Measurements from ENCODE around the gene SSH2.

DNA sequence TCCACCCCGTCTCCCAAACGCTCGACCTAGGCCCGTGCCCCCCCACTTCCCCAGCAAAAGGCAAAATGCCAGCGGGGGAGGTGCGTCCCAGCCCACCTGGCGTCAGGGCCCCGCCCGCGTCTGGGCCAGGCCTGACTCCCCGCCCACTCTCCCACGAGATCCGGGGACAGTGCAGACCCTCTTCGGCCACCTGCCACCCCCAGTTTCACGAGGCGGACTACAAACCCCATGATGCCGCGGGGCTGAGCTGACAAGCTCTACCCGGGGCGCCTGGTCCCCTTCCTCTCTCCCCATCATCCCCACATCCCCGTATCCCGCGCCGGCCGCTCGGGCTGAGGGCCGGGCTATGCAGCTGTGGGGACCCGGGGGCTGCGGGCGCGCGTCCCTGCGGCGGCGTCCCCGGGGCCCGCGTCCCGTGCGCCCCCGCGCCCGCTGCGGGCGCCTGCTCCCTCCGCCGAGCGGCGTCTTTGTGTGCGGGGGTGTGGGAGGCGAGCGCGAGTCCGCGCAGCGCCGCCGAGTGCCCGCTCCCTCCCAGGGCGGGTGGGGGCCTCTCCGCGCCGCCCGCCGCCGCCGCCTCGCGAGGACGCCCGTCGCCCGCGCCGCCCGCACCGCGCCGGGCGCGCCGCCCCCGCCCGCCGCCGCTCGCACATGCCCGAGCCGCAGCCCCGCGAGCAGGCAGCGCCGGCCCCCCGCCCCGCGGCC is 337.0 kb downstream of the SSH2 start, which contains the start of gene ANKRD13B:
- TF ChIP-seq, protein P1, sequence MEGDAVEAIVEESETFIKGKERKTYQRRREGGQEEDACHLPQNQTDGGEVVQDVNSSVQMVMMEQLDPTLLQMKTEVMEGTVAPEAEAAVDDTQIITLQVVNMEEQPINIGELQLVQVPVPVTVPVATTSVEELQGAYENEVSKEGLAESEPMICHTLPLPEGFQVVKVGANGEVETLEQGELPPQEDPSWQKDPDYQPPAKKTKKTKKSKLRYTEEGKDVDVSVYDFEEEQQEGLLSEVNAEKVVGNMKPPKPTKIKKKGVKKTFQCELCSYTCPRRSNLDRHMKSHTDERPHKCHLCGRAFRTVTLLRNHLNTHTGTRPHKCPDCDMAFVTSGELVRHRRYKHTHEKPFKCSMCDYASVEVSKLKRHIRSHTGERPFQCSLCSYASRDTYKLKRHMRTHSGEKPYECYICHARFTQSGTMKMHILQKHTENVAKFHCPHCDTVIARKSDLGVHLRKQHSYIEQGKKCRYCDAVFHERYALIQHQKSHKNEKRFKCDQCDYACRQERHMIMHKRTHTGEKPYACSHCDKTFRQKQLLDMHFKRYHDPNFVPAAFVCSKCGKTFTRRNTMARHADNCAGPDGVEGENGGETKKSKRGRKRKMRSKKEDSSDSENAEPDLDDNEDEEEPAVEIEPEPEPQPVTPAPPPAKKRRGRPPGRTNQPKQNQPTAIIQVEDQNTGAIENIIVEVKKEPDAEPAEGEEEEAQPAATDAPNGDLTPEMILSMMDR (conservative IDR thresholded peaks at IDR 0.05; ENCODE audit: low read depth, low read length), result no peak
- no peak for TF ChIP-seq EZH2 (IDR thresholded peaks at IDR 0.05; ENCODE audit: low read length, unreplicated experiment)

Data from PC-3 (cell line).